K562 (cell line): ENCODE data around the gene DCUN1D4. TPM values are rescaled to one million over a fixed set of nuclear protein-coding genes. Genes with fewer than 3 reads are reported as not detected.

ENCODE experiments used
- ATAC-seq: fragments of 200-7000 bp; cut with Tn5 transposase; 3 replicates; pipeline ENCODE4 v1.9.1; 2020; ENCODE audit warnings: moderate library complexity
- BruUV-seq: library from RNA; stranded (reverse); fragments of 400-500 nt; replicated peaks from 2 replicates; lab custom pipeline; 2021; lab: Mats Ljungman, UMichigan
- CTCF ChIA-PET: fragments of 300-600 bp; formaldehyde crosslinking; extraction: SDS; loops from one replicate; lab custom pipeline; 2021; ENCODE audit warnings: low intra/inter-chr PET ratio; lab: Yijun Ruan, JAX
- POLR2A ChIA-PET: fragments of 300-600, 350-650 bp; sonication (Branson Sonifier 250); formaldehyde crosslinking; extraction: SDS; loops from one replicate; lab custom pipeline; 2021; ENCODE audit warnings: antibody characterized with exemption, inconsistent platforms; lab: Yijun Ruan, JAX
- DNase-seq, 4 experiments: peaks; one replicate each; pipeline versions ENCODE4 v3.0.0 to v3.0.0-alpha.2; 2011 to 2018; ENCODE audit warnings: low spot score in 3 of 4, mixed read lengths in 3 of 4; ENCODE audit errors: extremely low read depth in 1 of 4
- FAIRE-seq: peaks from 2 replicates; lab custom pipeline; 2011; peaks lifted over from hg19 to GRCh38; lab: Jason Lieb, UNC
- H2AFZ ChIP-seq: 2 replicates; pipeline ENCODE4 v1.6.0; 2011; ENCODE audit warnings: low read depth, low read length, control low read depth, inconsistent platforms
- H3K27ac ChIP-seq: fragments of 200-600 bp; 3 replicates; pipeline ENCODE4 v1.8.0; 2011; ENCODE audit warnings: low read depth, mild to moderate bottlenecking, control low read depth, inconsistent platforms, low read length, moderate library complexity, mixed read lengths; ENCODE audit errors: extremely low read depth
- H3K27me3 ChIP-seq, 2 experiments: fragments of 300-600 bp in 1 of 2; 2 replicates in 1 of 2; 3 replicates in 1 of 2; pipeline versions ENCODE4 v1.6.0 to v1.8.0; 2011; ENCODE audit warnings: inconsistent platforms in 2 of 2, low read length in 2 of 2, mild to moderate bottlenecking in 1 of 2, mixed read lengths in 1 of 2, moderate library complexity in 1 of 2; ENCODE audit not compliant: control insufficient read depth in 2 of 2, insufficient read depth in 2 of 2
- H3K36me3 ChIP-seq: fragments of 300-600 bp; 3 replicates; pipeline ENCODE4 v1.8.0; 2011; ENCODE audit warnings: mild to moderate bottlenecking, low read length, inconsistent platforms; ENCODE audit not compliant: control insufficient read depth, insufficient read depth
- H3K4me1 ChIP-seq, 2 experiments: fragments of 200-600 bp in 1 of 2; replicated peaks in 1 of 2; 2 replicates in 1 of 2; 3 replicates in 1 of 2; pipeline versions ENCODE4 v1.5.1 to v1.8.0; 2011; ENCODE audit warnings: inconsistent platforms in 2 of 2, low read length in 2 of 2, mild to moderate bottlenecking in 1 of 2, mixed read lengths in 1 of 2, moderate library complexity in 1 of 2; ENCODE audit not compliant: control insufficient read depth in 2 of 2, insufficient read depth in 2 of 2
- H3K4me2 ChIP-seq: 2 replicates; pipeline ENCODE4 v1.6.1; 2011; ENCODE audit warnings: low read length, control low read depth, inconsistent platforms, mixed read lengths; ENCODE audit not compliant: insufficient read depth
- H3K4me3 ChIP-seq: fragments of 200-600 bp; sonication (generic), shearing (Covaris generic); 2 replicates; pipeline ENCODE4 v1.5.1; 2016; ENCODE audit warnings: control low read depth, inconsistent platforms
- H3K79me2 ChIP-seq: fragments of 200-600 bp; 3 replicates; pipeline ENCODE4 v1.8.0; 2011; ENCODE audit warnings: low read length, inconsistent platforms; ENCODE audit not compliant: control insufficient read depth, insufficient read depth
- H3K9ac ChIP-seq, 2 experiments: 2 replicates each; pipeline versions ENCODE4 v1.6.0 to v1.6.1; 2011; ENCODE audit warnings: low read depth in 2 of 2, low read length in 2 of 2, control low read depth in 1 of 2, inconsistent platforms in 1 of 2, mild to moderate bottlenecking in 1 of 2, mixed read lengths in 1 of 2; ENCODE audit not compliant: insufficient read depth in 1 of 2
- H3K9me1 ChIP-seq: one replicate; pipeline ENCODE4 v1.6.0; 2011; ENCODE audit warnings: inconsistent platforms, mild to moderate bottlenecking, low read length, moderate library complexity; ENCODE audit not compliant: control insufficient read depth, insufficient read depth
- H3K9me3 ChIP-seq: replicated peaks from 2 replicates; pipeline ENCODE4 v1.5.1; 2011; ENCODE audit warnings: low read depth, low read length, inconsistent platforms; ENCODE audit not compliant: control insufficient read depth, insufficient read depth
- H4K20me1 ChIP-seq: replicated peaks from 2 replicates; pipeline ENCODE4 v1.6.1; 2011; ENCODE audit warnings: low read length, inconsistent platforms, mixed read lengths; ENCODE audit not compliant: control insufficient read depth, insufficient read depth
- C11orf30 ChIP-seq: fragments of 450-650 bp; IDR thresholded peaks from 2 replicates; pipeline ENCODE4 v1.6.1; 2016; ENCODE audit warnings: low read depth, mild to moderate bottlenecking
- CC2D1A ChIP-seq: fragments of 450-650 bp; IDR thresholded peaks from 2 replicates; pipeline ENCODE4 v1.6.1; 2017; ENCODE audit warnings: mild to moderate bottlenecking
- DMBX1 ChIP-seq: fragments of 250-450 bp; sonication (Bioruptor Pico); IDR thresholded peaks from 2 replicates; pipeline ENCODE4 v1.8.0; 2022; ENCODE audit warnings: inconsistent platforms, mild to moderate bottlenecking, moderate library complexity, borderline replicate concordance
- ILF3 ChIP-seq: fragments of 450-650 bp; IDR thresholded peaks from 2 replicates; pipeline ENCODE4 v1.6.1; 2018; ENCODE audit warnings: antibody characterized with exemption, mild to moderate bottlenecking, moderate library complexity, borderline replicate concordance
- MAFK ChIP-seq: IDR thresholded peaks from 2 replicates; pipeline ENCODE4 v1.6.1; 2011; ENCODE audit warnings: low read length, improper control_type of control experiment
- NFE2L1 ChIP-seq: fragments of 450-650 bp; IDR thresholded peaks from 2 replicates; pipeline ENCODE4 v1.6.1; 2016; ENCODE audit warnings: missing genetic modification characterization, low read depth, mild to moderate bottlenecking, missing compliant biosample characterization, moderate library complexity, borderline replicate concordance
- ZNF232 ChIP-seq: sonication (generic); formaldehyde crosslinking; IDR thresholded peaks from 2 replicates; pipeline ENCODE4 v1.8.0; 2022; ENCODE audit warnings: mild to moderate bottlenecking, missing genetic modification reagents
- ZNF24 ChIP-seq: fragments of 450-650 bp; IDR thresholded peaks from 2 replicates; pipeline ENCODE4 v1.6.1; 2016
- ZNF316 ChIP-seq: fragments of 450-650 bp; IDR thresholded peaks from 2 replicates; pipeline ENCODE4 v1.6.1; 2016
- WGBS: fragments of 100-300 bp; shearing (Covaris generic); methylation state at CpG from one replicate; pipeline ENCODE4 v1.1.6; 2016; ENCODE audit warnings: low coverage, mixed read lengths; ENCODE audit not compliant: insufficient coverage; ENCODE audit errors: missing lambda C conversion rate; 5-methylcytosine and 5-hydroxymethylcytosine counted together
- in situ Hi-C: fragments of 300-500 bp; cut with MboI; formaldehyde crosslinking; loops from 4 replicates; pipeline ENCODE4 v1.15.0; 2018; ENCODE audit warnings: inconsistent platforms, mixed read lengths
- intact Hi-C: fragments of 100-400 bp; cut with micrococcal nuclease; formaldehyde crosslinking; loops from 2 replicates; pipeline ENCODE4 v1.14.2; 2022
- polyA plus RNA-seq, 8 experiments: library from polyadenylated mRNA; depleted of rRNA in 4 of 8; stranded (reverse) in 5 of 8; unstranded in 3 of 8; fragments of >200 nt; fragmentation: Nextera tagmentation in 2 of 8; fragmentation: Illumina TruSeq in 1 of 8; extraction: Ambion mirVana in 2 of 8; extraction: Trizol in 1 of 8; gene quantifications; 2 replicates each; pipeline versions ENCODE4 v1.2.1 to v1.2.3, GENCODE V29; 2011 to 2014; ENCODE audit warnings: inconsistent platforms in 1 of 8, missing spikeins in 1 of 8
- total RNA-seq, 7 experiments: library from RNA; depleted of rRNA in 6 of 7; stranded (reverse); fragments of >200 nt in 6 of 7; fragmentation: Illumina TruSeq in 2 of 7; extraction: Trizol in 2 of 7; gene quantifications; 2 replicates each; pipeline versions ENCODE4 v1.2.1 to v1.2.3, GENCODE V29; 2011 to 2021; ENCODE audit warnings: low replicate concordance in 1 of 7
- TF ChIP-seq, protein P1 (sequence below): sonication (generic); formaldehyde crosslinking; IDR thresholded peaks from 2 replicates; pipeline ENCODE4 v1.8.0; 2022; ENCODE audit warnings: mild to moderate bottlenecking, missing genetic modification reagents

The DCUN1D4 gene
- total and polyA plus RNA-seq, 9 of the 15 experiments (the other 6 are each of a cell fraction or from before 2014, with no cell fraction given) = 15.1 to 73.5 (median 23.0) TPM

GRCh38 chr4:51859476-51860031 is 16.6 kb downstream of the DCUN1D4 start:
- no peak for DNase-seq
- Histone ChIP-seq H4K20me1 (peaks cover 2% of the 10 kb centered on the region), H3K4me1 (no peaks in the 10 kb centered on the region; a peak in 1 of 5 replicates), H3K9ac (no peak overlapping the region), H3K4me3 (no peak overlapping the region), H3K4me2 (no peak overlapping the region), H3K27me3 (no peaks in the 10 kb centered on the region), H3K79me2 (peaks cover 76% of the 10 kb centered on the region)
- no TSS peak for BruUV-seq
- 0 out of 2 replicates have a peak, but pooled peaks have one; percentile 33 for TF ChIP-seq MAFK
- TF ChIP-seq ZNF316 = peak; percentile 70
- TF ChIP-seq, protein P1, sequence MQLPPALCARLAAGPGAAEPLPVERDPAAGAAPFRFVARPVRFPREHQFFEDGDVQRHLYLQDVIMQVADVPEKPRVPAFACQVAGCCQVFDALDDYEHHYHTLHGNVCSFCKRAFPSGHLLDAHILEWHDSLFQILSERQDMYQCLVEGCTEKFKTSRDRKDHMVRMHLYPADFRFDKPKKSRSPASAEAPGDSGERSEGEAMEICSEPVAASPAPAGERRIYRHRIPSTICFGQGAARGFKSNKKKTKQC (CRISPR knock-in tag) = no peak
- TF ChIP-seq C11orf30 = peak; percentile 18; the same call in 1 of the 2 replicates
- TF ChIP-seq, all 486 proteins: peak for 3
- in situ Hi-C loops (no loop called here), intact Hi-C loops (no loop called here)
- WGBS = 86% methylated on average over 4 of the region's 4 CpGs
- POLR2A ChIA-PET = no interaction called here
- no peaks in the 10 kb centered on the region for H3K9me3 ChIP-seq
- H2AFZ ChIP-seq = no peak overlapping the region
- CTCF ChIA-PET = interaction anchor here (0.6 kb wide), 1 partner anchor 155 kb away, joined by 3 read pairs; no protein-coding TSS in a partner anchor
- peaks cover 42% of the 10 kb centered on the region for H3K36me3 ChIP-seq
- ATAC-seq (no peak), FAIRE-seq (no peak)
- H3K27ac ChIP-seq = no peak overlapping the region
- H3K9me1 ChIP-seq = no peaks in the 10 kb centered on the region

DNA sequence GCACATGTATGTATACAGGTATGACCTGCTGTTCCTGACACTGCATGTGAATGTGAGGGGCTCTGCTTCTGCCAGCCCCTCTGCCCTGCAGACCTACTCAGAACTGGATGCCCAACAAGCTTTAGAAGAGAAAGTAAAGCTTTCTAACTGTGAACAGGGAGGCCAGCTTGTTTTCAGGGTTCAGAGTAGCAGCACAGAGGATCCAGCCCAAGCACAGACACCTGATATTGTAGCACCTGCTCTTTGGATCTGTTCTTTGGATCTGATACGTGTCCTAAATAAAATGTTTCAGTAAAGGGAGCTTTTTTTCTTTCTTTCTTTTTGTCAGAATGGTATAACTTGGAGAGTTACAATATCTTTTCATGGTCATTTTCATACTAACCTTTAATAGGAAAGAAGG is 19.2 kb downstream of the DCUN1D4 start:
- Histone ChIP-seq H3K27me3 (no peaks in the 10 kb centered on the region), H3K4me3 (no peak overlapping the region), H3K79me2 (peaks cover 50% of the 10 kb centered on the region), H3K9ac (no peak overlapping the region), H3K4me2 (no peak overlapping the region), H4K20me1 (no peaks in the 10 kb centered on the region; the same call in 1 of the 2 replicates), H3K4me1 (no peaks in the 10 kb centered on the region; a peak in 1 of 5 replicates), H3K36me3 (peaks cover 60% of the 10 kb centered on the region), H2AFZ (no peak overlapping the region), H3K27ac (no peak overlapping the region), H3K9me1 (no peaks in the 10 kb centered on the region), H3K9me3 (no peaks in the 10 kb centered on the region)
- POLR2A ChIA-PET = interaction anchor here (2.1 to 2.9 kb wide), 2 partner anchors 9 to 15 kb away, joined by 5 to 9 read pairs; no protein-coding TSS in a partner anchor
- FAIRE-seq (no peak), ATAC-seq (no peak; the same call in 2 of the 3 replicates), DNase-seq (no peak)
- in situ Hi-C loops = no loop called here
- intact Hi-C loops = no loop called here
- no TSS peak for BruUV-seq
- WGBS = 100% methylated on average over 1 of the region's 1 CpG
- CTCF ChIA-PET = no interaction called here
- TF ChIP-seq ZNF24 (no peak), ZNF232 (CRISPR knock-in tag) (no peak), NFE2L1 (tag) (no peak), DMBX1 (CRISPR knock-in tag) (no peak), CC2D1A (no peak), ILF3 (no peak)
